Stimulated activated CD4-positive, alpha-beta T cell treated with anti-CD3 and anti-CD28 coated beads, Interleukin-12 subunit alpha, Interleukin-12 subunit beta, amount 100 ng/mL, for 48 hours (primary cell): ENCODE results near the gene DND1.
"Not testable (repeated sequence)": the region's sequence is repeated elsewhere in the genome, so short reads cannot be mapped to it uniquely, and the experiment has no call there.

Experiments used
- DNase-seq, 3 donors: peaks; one replicate each; pipeline ENCODE4 v3.0.0-alpha.2; 2020; ENCODE audit warnings: low read depth in 2 of 3, low spot score in 1 of 3

Gene DND1

DNA sequence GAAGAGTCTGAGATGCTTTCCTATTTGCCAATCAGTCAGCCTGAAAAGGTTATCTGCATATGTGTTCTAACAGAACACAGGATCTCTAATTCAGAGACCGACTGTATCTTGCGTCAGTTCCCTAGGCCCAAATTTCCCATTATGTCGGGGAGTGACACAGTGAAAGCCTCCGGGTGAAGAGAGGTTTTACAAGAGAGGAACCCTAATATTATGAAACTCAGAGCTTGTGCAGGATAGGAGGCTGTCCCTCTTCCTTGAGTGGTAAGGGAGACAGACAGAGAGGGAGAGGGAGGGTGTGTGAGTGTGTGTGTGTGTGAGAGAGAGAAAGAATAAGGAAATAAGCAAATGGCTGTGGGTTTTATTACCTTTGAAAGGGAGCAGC, 42.3 kb downstream of the DND1 start:
- DNase-seq, result no peak

DNA sequence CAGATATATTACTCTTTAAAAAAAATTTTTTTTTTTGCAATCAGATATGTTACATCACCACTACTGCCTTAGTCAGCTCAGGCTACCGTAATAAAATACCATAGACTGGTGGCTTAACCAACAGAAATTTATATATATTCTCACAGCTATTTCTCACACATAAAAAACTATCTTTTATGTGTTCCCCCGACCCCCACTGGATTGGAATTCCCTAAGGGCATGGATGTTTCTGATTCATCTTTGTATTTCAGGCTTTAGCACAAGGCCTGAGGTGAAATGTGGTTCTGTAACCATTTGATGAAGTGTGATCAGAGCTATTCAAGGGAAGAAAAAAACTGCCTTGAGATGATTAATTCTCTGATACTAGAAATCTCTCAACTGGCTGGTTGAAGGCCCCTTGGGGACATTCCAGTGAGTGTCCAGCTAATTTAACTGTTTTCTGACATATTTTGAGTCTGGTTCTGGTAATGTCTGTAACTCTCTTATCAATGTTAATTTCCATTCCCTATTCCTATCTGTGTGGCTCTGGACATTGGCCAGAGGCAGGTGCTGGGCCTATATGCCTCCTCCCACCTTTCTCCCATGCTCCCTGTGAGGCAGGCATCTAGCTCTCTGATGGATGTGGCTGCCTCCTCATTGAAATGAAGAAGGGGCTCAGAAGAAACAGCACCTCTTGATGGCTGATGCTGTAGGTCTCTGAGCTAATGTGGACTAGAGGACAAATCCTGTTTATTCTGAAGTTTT, 42.9 kb downstream of the DND1 start:
- DNase-seq, result no peak

DNA sequence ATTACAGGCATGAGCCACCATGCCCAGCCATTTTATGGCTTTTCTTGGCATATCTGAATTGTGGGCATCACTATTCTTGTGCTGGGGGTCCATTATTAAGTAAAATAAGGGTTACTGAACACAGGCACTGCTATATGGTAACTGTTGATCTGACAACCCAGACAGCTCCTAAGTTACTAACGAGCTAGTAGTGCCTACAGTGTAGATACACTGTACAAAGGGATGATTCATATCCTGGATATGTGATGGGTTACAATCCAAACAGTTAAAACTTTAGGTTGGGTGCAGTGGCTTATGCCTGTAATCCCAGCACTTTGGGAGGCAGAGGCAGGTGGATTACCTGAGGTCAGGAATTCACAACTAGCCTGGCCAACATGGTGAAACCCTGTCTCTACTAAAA, 44.7 kb downstream of the DND1 start:
- DNase-seq, result no peak

DNA sequence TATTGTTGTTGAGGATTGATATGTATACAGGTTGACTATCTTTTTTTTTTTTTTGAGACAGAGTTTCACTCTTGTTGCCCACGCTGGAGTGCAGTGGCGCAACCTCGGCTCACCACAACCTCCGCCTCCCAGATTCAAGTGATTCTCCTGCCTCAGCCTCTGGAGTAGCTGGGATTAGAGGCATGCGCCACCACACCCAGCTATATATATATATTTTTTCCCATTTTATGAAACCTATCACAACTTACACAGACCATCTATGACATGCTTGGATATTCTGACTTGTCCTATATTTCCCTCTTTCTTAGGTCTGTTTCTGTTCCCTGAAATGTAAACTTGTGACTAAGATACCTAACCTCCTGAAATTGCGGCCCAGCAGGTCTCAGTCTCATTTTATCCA, 45.4 kb downstream of the DND1 start:
- no peak for DNase-seq

DNA sequence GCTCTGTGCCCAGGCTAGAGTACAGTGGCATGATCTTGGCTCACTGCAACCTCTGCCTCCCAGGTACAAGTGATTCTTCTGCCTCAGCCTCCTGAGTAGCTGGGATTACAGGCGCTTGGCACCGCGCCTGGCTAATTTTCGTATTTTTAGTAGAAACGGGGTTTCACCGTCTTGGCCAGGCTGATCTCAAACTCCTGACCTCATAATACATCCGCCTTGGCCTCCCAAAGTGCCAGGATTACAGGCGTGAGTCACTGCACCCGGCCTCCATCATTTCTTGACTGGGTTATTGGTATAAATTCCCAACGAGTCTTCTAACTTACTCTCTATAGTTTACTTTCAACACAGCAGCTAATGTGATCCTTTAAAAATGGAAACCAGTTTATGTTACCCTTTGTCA, 48.5 kb downstream of the DND1 start:
- DNase-seq, result not testable (repeated sequence)

DNA sequence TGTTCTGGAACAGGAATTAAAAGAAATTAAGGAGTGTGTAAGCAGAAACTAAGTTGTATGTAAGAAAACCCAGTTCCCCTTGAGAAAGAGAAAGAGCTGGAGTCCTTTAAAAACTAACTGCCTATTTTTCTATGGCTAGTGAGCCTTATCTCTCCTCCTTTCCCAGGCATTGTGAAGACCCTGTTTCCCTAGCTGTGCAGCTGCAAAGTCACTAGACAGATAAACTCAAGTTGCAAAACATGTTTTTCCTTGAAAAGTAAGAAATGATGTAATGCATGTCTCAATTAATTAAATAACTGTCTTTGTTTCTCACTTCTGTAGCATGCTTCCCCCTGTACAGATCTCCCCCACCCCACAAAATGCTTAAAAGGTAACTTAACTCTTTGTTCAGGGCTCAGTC, 50.3 kb downstream of the DND1 start:
- not testable (repeated sequence) for DNase-seq

DNA sequence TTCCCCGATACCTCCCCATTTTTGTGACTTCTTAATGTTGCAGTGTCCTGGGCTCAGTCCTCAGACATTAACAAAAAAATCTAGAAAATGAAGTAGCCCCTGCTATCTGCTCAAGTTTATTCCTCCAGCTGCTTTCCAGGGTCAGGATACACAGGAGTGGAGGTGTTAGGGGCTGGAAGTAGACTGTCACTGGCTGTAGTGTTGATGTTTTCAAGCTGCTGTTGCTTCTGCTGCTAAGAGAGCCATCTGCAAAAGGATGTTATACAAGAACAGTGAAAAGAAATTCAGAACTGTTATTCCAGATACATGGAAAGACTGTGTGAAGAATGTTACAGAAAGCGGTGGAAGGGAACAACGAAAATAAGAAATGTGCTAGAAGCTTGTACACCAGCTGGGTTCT, 51.1 kb downstream of the DND1 start:
- DNase-seq, result no peak
